Progenitor cell of endocrine pancreas (in vitro differentiated cells): ENCODE data around the gene ZNF175. TPM values are rescaled to one million over a fixed set of nuclear protein-coding genes. Genes with fewer than 3 reads are reported as not detected.

ENCODE experiments used
- DNase-seq: peaks from one replicate; pipeline ENCODE4 v3.0.0; 2021; ENCODE audit warnings: low spot score; ENCODE audit not compliant: unreplicated experiment
- H3K27ac Mint-ChIP-seq: 2 replicates; pipeline ENCODE4 v1.8.0; 2021; ENCODE audit warnings: mild to moderate bottlenecking, moderate library complexity, mixed read lengths
- H3K27me3 Mint-ChIP-seq: 2 replicates; pipeline ENCODE4 v1.8.0; 2021; ENCODE audit warnings: mixed read lengths
- H3K36me3 Mint-ChIP-seq: 2 replicates; pipeline ENCODE4 v1.8.0; 2022; ENCODE audit warnings: mixed read lengths; ENCODE audit not compliant: insufficient read depth
- H3K4me1 Mint-ChIP-seq: 2 replicates; pipeline ENCODE4 v1.8.0; 2021; ENCODE audit warnings: low read depth, mixed read lengths
- H3K4me3 Mint-ChIP-seq: 2 replicates; pipeline ENCODE4 v1.8.0; 2021; ENCODE audit warnings: low read depth, mild to moderate bottlenecking, moderate library complexity, mixed read lengths
- H3K9me3 Mint-ChIP-seq: 2 replicates; pipeline ENCODE4 v1.8.0; 2021; ENCODE audit warnings: low read depth, mixed read lengths
- total RNA-seq: library from RNA; stranded (reverse); gene quantifications from 2 replicates; pipeline ENCODE4 v1.2.1, GENCODE V29; 2021
- TF ChIP-seq, protein P1 (sequence below): fragments of 200-600 bp; sonication (generic); IDR thresholded peaks from one replicate; pipeline ENCODE4 v1.5.0; 2021; ENCODE audit warnings: antibody characterized with exemption, mild to moderate bottlenecking; ENCODE audit not compliant: unreplicated experiment

Gene ZNF175
- total RNA-seq, 1 donor from 2014 or later, result 14.9 TPM

DNA sequence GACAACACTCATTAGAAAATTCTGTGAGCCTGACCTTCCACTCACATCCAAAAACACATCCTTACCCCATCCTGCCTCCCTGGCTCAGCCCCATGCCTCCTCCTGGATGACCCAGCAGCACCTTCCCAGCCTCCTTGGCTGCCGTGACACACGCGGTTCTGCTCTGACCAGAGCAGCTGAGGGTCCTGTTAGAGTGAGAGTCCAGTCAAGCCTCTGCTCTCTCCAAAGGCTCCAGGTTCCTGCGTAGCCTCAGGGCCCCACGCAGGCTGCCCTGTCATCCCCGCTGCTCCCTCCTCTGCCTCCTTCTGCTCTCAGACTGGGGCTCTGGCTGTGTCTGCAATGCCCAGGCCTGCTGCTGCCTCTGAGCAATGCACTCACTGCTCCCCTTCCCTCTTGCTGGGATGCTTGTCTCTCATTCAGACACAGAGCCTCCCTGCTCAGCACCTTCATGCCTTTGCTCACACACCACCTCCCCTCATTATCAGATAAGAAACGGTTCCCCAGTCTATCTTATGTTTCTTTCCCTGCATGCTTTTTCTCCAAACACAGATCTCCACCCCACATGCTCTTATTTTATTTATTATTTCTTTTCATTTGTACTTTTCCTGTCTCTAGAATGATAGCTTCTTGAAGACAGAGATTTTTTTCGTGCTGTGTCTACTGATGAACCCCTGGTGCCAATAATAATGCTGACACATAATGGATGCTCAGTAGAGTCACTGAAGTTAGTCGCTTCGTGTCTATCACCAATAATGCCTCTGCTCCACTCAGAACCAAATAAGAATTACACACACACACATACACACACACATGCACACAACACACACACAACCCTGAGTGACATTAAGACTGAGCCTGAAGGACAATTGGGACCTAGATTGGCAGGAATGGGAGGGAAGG is 29.4 kb upstream of the ZNF175 start:
- TF ChIP-seq, protein P1, sequence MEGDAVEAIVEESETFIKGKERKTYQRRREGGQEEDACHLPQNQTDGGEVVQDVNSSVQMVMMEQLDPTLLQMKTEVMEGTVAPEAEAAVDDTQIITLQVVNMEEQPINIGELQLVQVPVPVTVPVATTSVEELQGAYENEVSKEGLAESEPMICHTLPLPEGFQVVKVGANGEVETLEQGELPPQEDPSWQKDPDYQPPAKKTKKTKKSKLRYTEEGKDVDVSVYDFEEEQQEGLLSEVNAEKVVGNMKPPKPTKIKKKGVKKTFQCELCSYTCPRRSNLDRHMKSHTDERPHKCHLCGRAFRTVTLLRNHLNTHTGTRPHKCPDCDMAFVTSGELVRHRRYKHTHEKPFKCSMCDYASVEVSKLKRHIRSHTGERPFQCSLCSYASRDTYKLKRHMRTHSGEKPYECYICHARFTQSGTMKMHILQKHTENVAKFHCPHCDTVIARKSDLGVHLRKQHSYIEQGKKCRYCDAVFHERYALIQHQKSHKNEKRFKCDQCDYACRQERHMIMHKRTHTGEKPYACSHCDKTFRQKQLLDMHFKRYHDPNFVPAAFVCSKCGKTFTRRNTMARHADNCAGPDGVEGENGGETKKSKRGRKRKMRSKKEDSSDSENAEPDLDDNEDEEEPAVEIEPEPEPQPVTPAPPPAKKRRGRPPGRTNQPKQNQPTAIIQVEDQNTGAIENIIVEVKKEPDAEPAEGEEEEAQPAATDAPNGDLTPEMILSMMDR, result no peak
- Mint-ChIP-seq H3K27ac (no peak overlapping the region), H3K27me3 (peaks cover 35% of the 10 kb centered on the region), H3K4me1 (no peaks in the 10 kb centered on the region), H3K36me3 (no peaks in the 10 kb centered on the region), H3K4me3 (no peak overlapping the region), H3K9me3 (no peaks in the 10 kb centered on the region)
- DNase-seq, result no peak

DNA sequence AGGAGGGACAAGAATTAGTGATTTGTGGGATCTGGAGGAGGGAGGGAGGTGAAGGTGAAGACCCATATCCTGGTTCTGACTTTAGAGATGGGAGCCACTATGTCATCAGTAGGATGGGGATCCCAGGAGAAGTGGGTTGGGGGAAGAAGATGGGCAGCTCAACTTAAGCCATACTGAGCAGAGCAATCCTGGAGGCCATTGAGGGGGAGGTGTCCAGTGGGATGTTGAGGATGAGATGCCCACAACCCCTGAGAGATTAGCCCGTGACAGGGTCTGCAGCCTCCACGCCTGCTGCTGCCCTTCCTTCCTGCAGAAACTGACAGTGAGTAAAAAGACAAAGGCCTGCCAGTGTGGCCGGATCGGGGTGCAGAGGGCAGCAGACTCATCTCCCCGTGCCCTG is 28.4 kb upstream of the ZNF175 start:
- H3K4me3 Mint-ChIP-seq, result no peak overlapping the region
- H3K36me3 Mint-ChIP-seq, result no peaks in the 10 kb centered on the region
- no peak for DNase-seq
- peaks cover 30% of the 10 kb centered on the region for H3K27me3 Mint-ChIP-seq
- H3K4me1 Mint-ChIP-seq, result no peaks in the 10 kb centered on the region
- TF ChIP-seq, protein P1, result no peak
- H3K9me3 Mint-ChIP-seq, result no peaks in the 10 kb centered on the region
- H3K27ac Mint-ChIP-seq, result no peak overlapping the region

DNA sequence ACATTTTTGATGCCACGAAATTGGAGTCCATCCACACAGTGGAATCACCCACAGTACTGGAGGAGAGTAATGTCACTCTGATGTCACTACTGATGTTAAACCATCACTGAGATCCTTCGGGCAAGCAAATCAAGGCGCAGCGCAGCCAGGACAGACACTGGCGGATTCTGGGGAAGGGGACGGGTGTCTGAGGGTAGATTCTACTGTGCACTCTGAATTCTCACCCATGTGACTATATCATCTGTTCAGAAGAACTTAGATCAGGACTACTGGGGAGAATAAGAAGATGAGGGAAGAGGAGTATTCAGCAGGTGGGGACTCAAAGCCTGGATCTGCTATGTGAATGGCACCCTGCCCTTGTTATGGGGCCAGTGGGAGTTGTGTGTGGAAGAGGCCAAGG is 27.0 kb upstream of the ZNF175 start:
- Mint-ChIP-seq H3K4me1 (no peaks in the 10 kb centered on the region), H3K9me3 (no peaks in the 10 kb centered on the region), H3K4me3 (no peak overlapping the region), H3K27ac (no peak overlapping the region), H3K36me3 (no peaks in the 10 kb centered on the region), H3K27me3 (peaks cover 19% of the 10 kb centered on the region)
- DNase-seq, result no peak
- TF ChIP-seq, protein P1, result no peak

DNA sequence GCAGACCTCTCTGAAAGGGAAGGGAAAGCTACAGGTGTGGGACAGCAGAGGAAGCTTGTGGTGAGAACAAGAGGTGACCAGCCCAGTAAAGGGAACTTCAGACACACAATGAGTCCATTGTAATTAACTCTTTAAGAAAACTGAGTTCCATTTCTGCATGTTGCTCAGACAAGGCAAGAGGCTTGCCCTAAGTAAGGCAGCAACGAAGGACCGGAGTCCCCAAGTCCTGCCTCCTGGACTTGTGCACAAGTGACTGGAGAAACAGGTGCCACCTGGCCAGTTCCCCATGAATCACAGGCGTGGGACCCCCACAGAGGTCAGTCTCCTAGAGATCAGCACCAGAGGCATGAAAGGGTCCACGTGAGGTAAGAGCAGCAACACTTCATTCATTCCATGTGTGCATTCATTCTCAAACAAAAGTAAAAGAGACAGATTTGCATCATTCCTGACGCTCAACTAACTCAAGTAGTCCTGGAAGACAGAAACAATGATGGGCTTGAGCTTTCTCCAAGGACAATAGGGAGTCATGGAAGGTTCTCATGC is 24.9 kb upstream of the ZNF175 start:
- Mint-ChIP-seq H3K27me3 (peaks cover 17% of the 10 kb centered on the region), H3K36me3 (no peaks in the 10 kb centered on the region), H3K27ac (no peak overlapping the region), H3K4me1 (no peaks in the 10 kb centered on the region), H3K4me3 (no peak overlapping the region), H3K9me3 (no peaks in the 10 kb centered on the region)
- DNase-seq, result no peak
- TF ChIP-seq, protein P1, result no peak

DNA sequence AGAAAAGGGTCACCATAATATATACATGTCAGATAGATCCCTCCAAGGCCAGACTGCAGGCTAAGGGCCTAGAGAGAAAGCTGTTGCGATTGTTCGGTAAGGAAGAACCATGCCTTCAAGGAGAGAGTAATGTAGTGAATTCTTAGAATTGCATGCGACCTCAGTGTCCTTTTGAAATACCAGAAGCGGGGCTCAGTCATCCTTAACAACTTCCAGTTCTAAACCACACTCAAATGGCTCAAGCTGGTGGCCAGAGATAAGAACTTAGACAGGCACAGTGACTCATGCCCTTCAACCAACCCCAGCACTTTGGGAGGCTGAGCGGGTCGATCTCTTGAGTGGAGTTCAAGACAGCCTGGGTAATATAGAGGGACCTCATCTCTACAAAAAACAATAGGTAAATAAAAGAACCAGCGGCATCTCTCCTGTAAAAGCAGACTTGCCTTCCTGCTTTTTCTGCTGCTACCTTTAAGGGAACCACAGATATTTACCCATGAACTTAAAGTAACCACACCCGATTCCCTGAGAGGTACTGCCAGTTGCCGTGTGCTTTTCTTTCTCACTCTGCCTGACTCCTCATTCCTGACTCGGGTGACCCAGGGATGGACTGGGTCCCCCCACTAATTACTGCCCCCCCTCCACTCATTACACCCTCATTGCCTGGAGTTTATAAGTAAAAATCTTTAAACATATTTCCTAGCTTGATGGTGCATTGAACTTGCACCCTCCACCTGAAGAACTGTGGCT is 24.3 kb upstream of the ZNF175 start:
- TF ChIP-seq, protein P1, result no peak
- Mint-ChIP-seq H3K4me1 (no peaks in the 10 kb centered on the region), H3K9me3 (no peaks in the 10 kb centered on the region), H3K36me3 (no peaks in the 10 kb centered on the region), H3K27ac (no peak overlapping the region), H3K27me3 (peaks cover 18% of the 10 kb centered on the region), H3K4me3 (no peak overlapping the region)
- DNase-seq, result no peak
